OCI-LY3 (cell line): ENCODE data around the gene TEX26.

Experiments used
- H2AFZ ChIP-seq: fragments of 200-600, 300-600 bp; shearing (Covaris generic); 2 replicates; pipeline ENCODE4 v1.6.0; 2014; ENCODE audit warnings: antibody characterized with exemption, low read depth, low read length
- H3K27ac ChIP-seq: fragments of 200-600, 300-600 bp; sonication (generic); 2 replicates; pipeline ENCODE4 v1.5.1; 2014; ENCODE audit warnings: mild to moderate bottlenecking, low read length, moderate library complexity, mixed read lengths
- H3K27me3 ChIP-seq: fragments of 200-600, 300-600 bp; sonication (generic); 2 replicates; pipeline ENCODE4 v1.6.1; 2014; ENCODE audit warnings: low read depth, low read length, mixed read lengths
- H3K36me3 ChIP-seq: fragments of 200-600, 300-600 bp; sonication (generic); replicated peaks from 2 replicates; pipeline ENCODE3; 2014; ENCODE audit warnings: low read depth, low read length, mixed read lengths
- H3K4me1 ChIP-seq: fragments of 300-600, 200-600 bp; sonication (generic); 2 replicates; pipeline ENCODE4 v1.6.1; 2014; ENCODE audit warnings: low read length, mixed read lengths
- H3K4me2 ChIP-seq: fragments of 200-600, 300-600 bp; sonication (generic); 2 replicates; pipeline ENCODE4 v1.6.1; 2014; ENCODE audit warnings: low read length, mixed read lengths
- H3K4me3 ChIP-seq: fragments of 300-600, 200-600 bp; sonication (generic); 2 replicates; pipeline ENCODE4 v1.5.1; 2014; ENCODE audit warnings: antibody characterized with exemption, mild to moderate bottlenecking, low read length, moderate library complexity
- H3K79me2 ChIP-seq: fragments of 300-600, 200-600 bp; shearing (Covaris generic); 2 replicates; pipeline ENCODE4 v1.6.1; 2014; ENCODE audit warnings: mild to moderate bottlenecking, low read length, mixed read lengths
- H3K9ac ChIP-seq: fragments of 300-600, 200-600 bp; shearing (Covaris generic); 2 replicates; pipeline ENCODE4 v1.6.0; 2014; ENCODE audit warnings: mild to moderate bottlenecking, low read length, moderate library complexity
- H3K9me3 ChIP-seq: fragments of 200-600, 300-600 bp; shearing (Covaris generic); 2 replicates; pipeline ENCODE4 v1.6.1; 2014; ENCODE audit warnings: low read length, mixed read lengths; ENCODE audit not compliant: insufficient read depth
- H4K20me1 ChIP-seq: fragments of 200-600, 300-600 bp; sonication (generic); 2 replicates; pipeline ENCODE4 v1.6.1; 2016; ENCODE audit warnings: low read length, mixed read lengths; ENCODE audit not compliant: insufficient read depth
- EZH2phosphoT487 ChIP-seq: fragments of 200-600 bp; shearing (Covaris generic); IDR thresholded peaks from 2 replicates; pipeline ENCODE4 v1.6.1; 2018; ENCODE audit warnings: antibody characterized with exemption, mixed run types, low read depth
- TF ChIP-seq, protein P1 (sequence below): fragments of 200-600, 300-600 bp; sonication (generic); IDR thresholded peaks from 2 replicates; pipeline ENCODE4 v1.5.1; 2014; ENCODE audit warnings: antibody characterized with exemption, low read length, low read depth

The TEX26 gene

DNA sequence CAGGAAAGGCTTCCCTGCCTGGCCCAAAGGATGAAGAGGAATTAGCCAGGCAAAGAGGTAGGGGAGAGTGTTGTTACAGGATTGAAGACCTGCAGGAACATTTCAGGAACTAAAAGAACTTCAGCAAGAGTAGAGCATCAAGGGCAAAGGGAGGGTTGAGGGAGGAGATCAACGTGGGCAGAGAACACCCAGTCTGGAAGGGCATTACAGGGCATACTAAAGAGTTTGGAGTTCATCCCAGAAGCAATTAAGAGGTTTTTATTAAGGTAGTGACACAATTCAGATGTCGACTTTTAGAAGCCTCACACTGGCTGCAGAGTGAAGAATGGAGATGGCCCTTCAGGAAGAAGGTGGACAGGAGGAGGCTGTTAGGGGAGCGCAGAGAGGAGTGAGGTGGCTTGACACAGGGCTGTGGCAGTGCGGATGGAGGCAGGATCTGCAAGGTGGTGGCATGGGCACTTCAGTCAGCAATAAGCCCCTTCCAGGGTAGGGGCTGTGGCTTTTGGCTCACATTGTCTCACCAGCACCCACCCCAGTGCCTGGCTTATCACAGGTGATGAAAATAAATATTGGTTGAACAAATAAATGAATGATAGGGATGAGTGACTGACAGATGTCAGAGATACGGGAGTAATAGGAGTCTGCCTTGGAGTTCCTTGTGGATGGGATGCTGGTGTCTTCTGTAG is 24.9 kb downstream of the TEX26 start:
- Histone ChIP-seq H3K9me3 (no peaks in the 10 kb centered on the region), H3K27me3 (peaks cover 80% of the 10 kb centered on the region), H4K20me1 (no peaks in the 10 kb centered on the region), H3K4me3 (no peak overlapping the region), H3K36me3 (no peaks in the 10 kb centered on the region), H3K27ac (no peak overlapping the region), H2AFZ (no peak overlapping the region), H3K4me1 (no peaks in the 10 kb centered on the region), H3K4me2 (no peak overlapping the region), H3K79me2 (no peaks in the 10 kb centered on the region), H3K9ac (no peak overlapping the region)
- TF ChIP-seq, protein P1, sequence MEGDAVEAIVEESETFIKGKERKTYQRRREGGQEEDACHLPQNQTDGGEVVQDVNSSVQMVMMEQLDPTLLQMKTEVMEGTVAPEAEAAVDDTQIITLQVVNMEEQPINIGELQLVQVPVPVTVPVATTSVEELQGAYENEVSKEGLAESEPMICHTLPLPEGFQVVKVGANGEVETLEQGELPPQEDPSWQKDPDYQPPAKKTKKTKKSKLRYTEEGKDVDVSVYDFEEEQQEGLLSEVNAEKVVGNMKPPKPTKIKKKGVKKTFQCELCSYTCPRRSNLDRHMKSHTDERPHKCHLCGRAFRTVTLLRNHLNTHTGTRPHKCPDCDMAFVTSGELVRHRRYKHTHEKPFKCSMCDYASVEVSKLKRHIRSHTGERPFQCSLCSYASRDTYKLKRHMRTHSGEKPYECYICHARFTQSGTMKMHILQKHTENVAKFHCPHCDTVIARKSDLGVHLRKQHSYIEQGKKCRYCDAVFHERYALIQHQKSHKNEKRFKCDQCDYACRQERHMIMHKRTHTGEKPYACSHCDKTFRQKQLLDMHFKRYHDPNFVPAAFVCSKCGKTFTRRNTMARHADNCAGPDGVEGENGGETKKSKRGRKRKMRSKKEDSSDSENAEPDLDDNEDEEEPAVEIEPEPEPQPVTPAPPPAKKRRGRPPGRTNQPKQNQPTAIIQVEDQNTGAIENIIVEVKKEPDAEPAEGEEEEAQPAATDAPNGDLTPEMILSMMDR = no peak
- TF ChIP-seq EZH2phosphoT487 = no peak

GRCh38 chr13:30959678-30960077 is 27.2 kb downstream of the TEX26 start:
- H4K20me1 ChIP-seq = no peaks in the 10 kb centered on the region
- no peaks in the 10 kb centered on the region for H3K36me3 ChIP-seq
- no peaks in the 10 kb centered on the region for H3K4me1 ChIP-seq
- no peaks in the 10 kb centered on the region for H3K79me2 ChIP-seq
- H3K9me3 ChIP-seq = no peaks in the 10 kb centered on the region
- H3K27me3 ChIP-seq = peaks cover 78% of the 10 kb centered on the region
- TF ChIP-seq, protein P1 = no peak
- TF ChIP-seq EZH2phosphoT487 = no peak
- H2AFZ ChIP-seq = no peak overlapping the region
- no peak overlapping the region for H3K9ac ChIP-seq
- no peak overlapping the region for H3K4me3 ChIP-seq
- H3K4me2 ChIP-seq = no peak overlapping the region
- H3K27ac ChIP-seq = no peak overlapping the region

DNA sequence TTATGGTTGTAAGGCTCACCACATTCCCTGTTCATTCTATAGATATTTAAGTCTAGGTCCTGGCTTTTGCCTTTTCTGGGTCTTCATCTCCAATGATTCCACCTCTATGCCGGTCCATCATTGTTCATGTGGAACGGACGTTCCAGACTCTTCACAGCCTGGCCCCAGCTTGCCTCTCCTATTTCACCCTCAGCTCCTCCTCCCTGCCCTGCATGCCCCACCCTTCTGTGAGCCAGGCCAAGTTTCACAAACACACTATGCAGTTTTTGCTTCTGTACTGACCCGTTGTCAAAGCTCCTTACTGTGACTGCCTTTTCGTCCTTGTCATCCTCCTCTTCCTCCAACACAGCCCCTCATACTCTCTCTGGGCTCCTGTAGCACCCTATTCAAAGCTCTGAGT is 31.3 kb downstream of the TEX26 start:
- H3K36me3 ChIP-seq = no peaks in the 10 kb centered on the region
- H3K4me3 ChIP-seq = no peak overlapping the region
- no peak overlapping the region for H2AFZ ChIP-seq
- H3K79me2 ChIP-seq = no peaks in the 10 kb centered on the region
- H3K4me2 ChIP-seq = no peak overlapping the region
- no peaks in the 10 kb centered on the region for H3K9me3 ChIP-seq
- H3K27me3 ChIP-seq = peaks cover 83% of the 10 kb centered on the region
- no peaks in the 10 kb centered on the region for H4K20me1 ChIP-seq
- TF ChIP-seq, protein P1 = no peak
- H3K4me1 ChIP-seq = no peaks in the 10 kb centered on the region
- no peak overlapping the region for H3K27ac ChIP-seq
- no peak overlapping the region for H3K9ac ChIP-seq

DNA sequence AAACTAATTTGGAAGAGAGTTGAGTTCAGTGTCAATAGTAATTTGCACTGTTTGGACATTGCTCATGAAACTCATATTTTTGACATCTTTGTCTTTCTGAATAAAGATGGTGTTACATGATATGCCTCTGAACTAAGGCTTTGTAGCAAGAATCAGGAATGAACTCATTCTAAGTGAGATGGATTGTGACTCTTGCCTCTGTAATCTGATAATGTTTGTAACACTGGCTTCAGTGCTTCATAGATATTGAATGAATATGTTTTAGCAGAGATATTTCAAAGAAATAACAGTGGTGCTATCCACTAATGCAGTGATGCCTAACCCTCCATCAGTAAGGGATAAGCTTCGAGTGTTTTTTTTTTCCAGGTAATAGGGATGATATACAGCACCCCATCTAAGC is 32.9 kb downstream of the TEX26 start:
- Histone ChIP-seq H3K27me3 (peaks cover 85% of the 10 kb centered on the region), H4K20me1 (no peaks in the 10 kb centered on the region), H2AFZ (no peak overlapping the region), H3K27ac (no peak overlapping the region), H3K9me3 (no peaks in the 10 kb centered on the region), H3K4me3 (no peak overlapping the region), H3K4me1 (no peaks in the 10 kb centered on the region), H3K79me2 (no peaks in the 10 kb centered on the region), H3K4me2 (no peak overlapping the region), H3K36me3 (no peaks in the 10 kb centered on the region), H3K9ac (no peak overlapping the region)
- TF ChIP-seq, protein P1 = no peak
- no peak for TF ChIP-seq EZH2phosphoT487
